NOMO-1 treated with DMSO at 0.1 percent for 48 hours (cell line): ENCODE results near the gene RNH1.
"Not testable (repeated sequence)": the region's sequence is repeated elsewhere in the genome, so short reads cannot be mapped to it uniquely, and the experiment has no call there.

Experiments
- DNase-seq: peaks from one replicate; lab custom pipeline; 2025; ENCODE audit not compliant: unreplicated experiment; lab: John Stamatoyannopoulos, UW

RNH1 gene

DNA sequence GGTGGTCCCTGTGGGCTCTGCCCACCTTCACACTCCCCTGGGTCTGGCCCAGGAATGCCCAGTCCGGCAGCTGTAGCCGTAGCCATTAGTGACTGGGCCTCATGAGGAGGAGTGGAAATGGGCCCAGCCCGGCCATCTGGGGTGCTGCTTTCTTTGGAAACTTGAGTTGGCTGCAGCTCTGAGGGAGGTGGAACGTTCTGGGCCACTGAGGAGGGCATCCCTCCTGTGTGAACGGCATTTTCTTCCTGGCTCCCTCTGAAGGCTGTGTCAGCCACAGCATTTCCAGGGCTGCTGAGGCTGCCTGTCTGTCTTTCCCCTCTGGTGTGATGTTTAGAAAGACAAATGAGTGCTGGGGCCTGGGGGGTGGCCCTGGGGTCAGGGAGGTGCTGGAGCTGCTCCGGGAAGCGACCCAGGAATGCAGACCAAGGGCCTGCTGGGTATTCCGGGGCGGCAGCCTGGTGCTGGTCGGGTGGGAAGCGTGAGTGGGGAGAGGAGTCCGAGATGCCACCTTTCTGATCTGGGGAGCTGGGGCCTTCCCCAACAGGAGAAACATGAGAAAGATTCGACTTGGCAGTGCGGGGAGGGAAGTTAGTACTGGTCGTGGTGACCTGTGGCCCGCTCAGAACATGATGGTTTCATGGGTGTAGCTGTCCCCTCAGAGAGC is 29.9 kb downstream of the RNH1 start:
- no peak for DNase-seq

- DNase-seq: no peak
Measured at GRCh38 chr11:476416-476815, 30.6 kb downstream of the RNH1 start.

GRCh38 chr11:475941-476340 is 31.1 kb downstream of the RNH1 start:
- no peak for DNase-seq

- no peak for DNase-seq
Measured at GRCh38 chr11:474914-475506, 32.0 kb downstream of the RNH1 start.

- DNase-seq: no peak
Measured at GRCh38 chr11:473962-474785, 32.9 kb downstream of the RNH1 start.

GRCh38 chr11:473415-473814 is 33.6 kb downstream of the RNH1 start:
- no peak for DNase-seq

DNA sequence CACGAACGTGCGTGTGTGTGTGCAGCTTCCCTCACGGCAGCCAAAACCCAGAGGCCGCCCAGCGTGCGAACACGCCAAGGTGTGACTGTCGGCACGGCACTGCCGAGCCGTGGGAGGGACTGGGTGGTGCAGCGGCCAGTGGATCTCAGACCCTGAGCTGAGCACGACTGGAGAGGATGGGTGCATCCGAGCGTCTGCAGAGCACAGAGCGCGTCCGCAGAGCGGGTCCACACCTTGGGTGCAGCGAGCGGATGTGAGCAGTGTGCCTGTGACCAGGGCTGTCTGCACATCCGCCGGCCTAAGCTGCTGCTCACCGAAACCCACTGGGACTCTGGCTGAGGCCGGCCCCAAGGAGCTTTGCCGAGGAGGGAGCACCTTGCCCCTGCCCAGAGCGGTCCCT is 34.2 kb downstream of the RNH1 start:
- no peak for DNase-seq

DNA sequence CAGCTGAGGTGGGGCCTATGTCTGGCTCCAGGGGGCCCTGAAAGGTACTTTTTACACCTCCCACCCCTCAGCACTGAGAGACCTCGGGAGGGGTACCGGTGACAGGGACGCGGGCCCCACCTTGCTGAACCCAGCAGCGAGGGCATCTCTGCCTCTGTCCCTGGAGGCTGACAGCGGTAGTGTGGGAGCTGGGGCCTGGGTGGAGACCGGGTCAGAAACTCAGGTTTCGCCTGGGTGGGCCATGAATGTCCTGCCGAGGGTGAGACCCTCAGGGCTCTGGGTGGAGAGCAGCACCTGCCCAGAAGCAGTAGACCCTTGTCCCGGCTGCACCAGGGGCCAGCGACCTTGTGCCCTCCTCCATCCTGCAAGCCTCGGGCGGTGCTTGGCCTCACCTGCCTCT is 34.8 kb downstream of the RNH1 start:
- no peak for DNase-seq

GRCh38 chr11:471468-472145 is 35.4 kb downstream of the RNH1 start:
- no peak for DNase-seq

- no peak for DNase-seq
Measured at GRCh38 chr11:469684-470560, 37.1 kb downstream of the RNH1 start.

GRCh38 chr11:469026-469683 is 37.9 kb downstream of the RNH1 start:
- not testable (repeated sequence) for DNase-seq

DNA sequence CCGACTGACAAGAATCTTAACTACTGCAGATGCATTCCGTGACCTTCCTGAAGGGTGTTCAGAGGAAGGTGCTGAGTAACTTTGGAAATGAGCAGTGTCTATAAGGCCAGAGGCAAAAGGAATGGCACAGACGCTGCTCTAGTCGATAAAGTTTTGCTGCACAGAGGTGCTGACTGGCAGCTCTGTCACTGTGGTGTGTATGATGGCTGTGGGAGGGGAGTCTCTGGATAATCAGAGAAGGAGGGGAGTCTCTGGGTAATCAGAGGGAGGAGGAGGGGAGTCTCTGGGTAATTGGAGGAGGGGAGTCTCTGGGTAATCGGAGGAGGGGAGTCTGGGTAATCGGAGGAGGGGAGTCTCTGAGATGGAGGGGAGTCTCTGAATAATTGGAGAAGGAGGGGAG is 38.5 kb downstream of the RNH1 start:
- DNase-seq: no peak

DNA sequence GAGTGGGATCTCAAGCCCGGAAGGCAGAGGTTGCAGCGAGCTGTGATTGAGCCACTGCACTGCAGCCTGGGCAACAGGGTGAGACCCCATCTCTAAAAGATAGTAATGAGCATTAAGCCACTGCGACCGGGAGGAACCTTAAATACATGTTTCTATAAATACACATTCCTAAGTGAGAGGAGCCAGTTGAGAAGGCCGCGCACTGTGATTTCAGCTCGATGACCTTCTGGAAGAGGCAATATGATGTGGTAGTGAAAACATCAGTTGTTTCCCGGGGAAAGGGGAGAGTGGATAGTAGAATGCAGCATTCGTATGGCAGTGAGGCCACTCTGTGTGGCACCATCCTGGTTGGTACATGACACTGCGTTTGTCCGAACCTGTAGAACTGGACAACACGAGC is 39.0 kb downstream of the RNH1 start:
- no peak for DNase-seq

GRCh38 chr11:465896-466530 is 41.0 kb downstream of the RNH1 start:
- DNase-seq: peak; percentile 67

DNA sequence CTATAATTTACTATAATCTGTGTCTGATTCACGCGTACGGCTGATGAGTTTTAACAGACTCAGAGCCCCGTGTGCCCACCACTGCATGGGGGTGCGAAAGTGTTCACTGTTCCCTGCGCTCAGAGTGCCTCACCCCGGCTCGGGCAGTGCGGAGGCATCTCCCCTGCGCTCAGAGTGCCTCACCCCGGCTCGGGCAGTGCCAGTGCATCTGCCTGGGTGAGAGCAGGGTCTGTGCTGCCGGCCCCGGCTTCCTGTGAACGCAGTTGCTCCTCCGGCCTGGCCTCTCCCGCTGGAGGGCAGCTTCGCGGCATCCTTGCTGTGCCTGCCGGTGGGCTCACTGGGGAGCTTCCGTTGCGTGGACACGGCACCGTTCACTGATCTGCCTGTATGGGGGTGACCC is 42.7 kb downstream of the RNH1 start:
- no peak for DNase-seq

DNA sequence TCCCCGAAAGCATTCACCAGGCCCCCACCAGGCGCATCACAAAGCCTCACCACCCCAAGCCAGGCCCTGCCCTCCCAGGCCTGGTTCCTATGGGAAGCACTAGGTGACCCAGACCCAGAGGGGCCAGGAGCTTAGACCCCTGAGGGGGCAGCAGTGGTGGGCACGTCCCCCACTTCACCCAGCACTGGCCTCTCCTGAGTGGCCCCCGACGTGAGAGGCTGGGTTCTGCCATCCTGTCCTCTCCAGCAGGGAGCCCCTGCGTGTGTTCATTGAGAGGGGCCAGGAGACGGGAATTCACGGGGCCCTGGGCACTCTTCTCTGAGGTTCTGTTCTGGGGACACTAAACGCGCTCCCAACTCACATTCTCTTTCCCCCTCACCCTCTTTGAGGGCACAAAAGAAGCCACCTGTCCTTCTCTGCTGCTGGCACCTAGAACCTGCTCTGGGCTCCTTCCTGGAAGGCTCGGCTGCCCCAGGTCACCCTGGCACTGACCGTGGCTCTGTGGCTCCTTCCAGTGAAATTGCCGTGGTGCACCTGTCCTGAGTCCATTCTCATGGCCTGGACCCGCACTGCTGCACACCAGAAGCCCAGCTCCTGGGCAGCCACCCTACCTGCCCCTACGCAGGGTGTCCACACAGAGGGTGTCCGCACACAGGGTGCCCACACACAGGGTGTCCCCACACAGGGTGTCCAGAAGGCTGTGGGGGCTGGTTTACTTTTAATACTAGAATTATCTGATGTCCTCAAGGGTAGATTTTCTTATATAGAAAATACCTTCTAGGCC is 44.7 kb downstream of the RNH1 start:
- DNase-seq: no peak

GRCh38 chr11:461626-462025 is 45.4 kb downstream of the RNH1 start:
- no peak for DNase-seq

GRCh38 chr11:460331-461199 is 46.5 kb downstream of the RNH1 start:
- no peak for DNase-seq
